ENCODE data around the gene C6orf136. TPM values are rescaled to one million over a fixed set of nuclear protein-coding genes. Genes with fewer than 3 reads are reported as not detected.

The C6orf136 gene
- total and polyA plus RNA-seq, 9 of the 15 experiments (the other 6 are each of a cell fraction or from before 2014, with no cell fraction given): 14.1 to 63.1 (median 18.4) TPM

GRCh38 chr6:30686009-30686907, 39.3 kb downstream of the C6orf136 start, which contains the start of gene PPP1R18:
Gene PPP1R18, minus strand, starts transcription at chr6:30686645. Its CDS starts 627 bp downstream, at chr6:30686018.
- WGBS (ENCODE audit: insufficient coverage, low coverage, missing lambda C conversion rate): 2% methylated on average over 27 of the region's 41 CpGs
- Histone ChIP-seq H3K36me3 (ENCODE audit: control insufficient read depth, insufficient read depth, low read length) (peaks cover 12% of the 10 kb centered on the region; the same call in 2 of the 3 replicates), H3K9ac (ENCODE audit: insufficient read depth in 1 of 2, low read depth in 2 of 2, low read length in 2 of 2) (peak within 1 kb of the TSS; percentile 84 to 95), H3K79me2 (ENCODE audit: control insufficient read depth, insufficient read depth, low read length) (peaks cover 88% of the 10 kb centered on the region), H3K9me1 (ENCODE audit: control insufficient read depth, insufficient read depth, low read length) (no peaks in the 10 kb centered on the region), H3K4me1 (replicated peaks in 1 of 2; ENCODE audit: control insufficient read depth in 2 of 2, insufficient read depth in 2 of 2, low read length in 2 of 2) (peaks cover 49 to 90% of the 10 kb centered on the region in 2 experiments), H3K27me3 (ENCODE audit: control insufficient read depth in 2 of 2, insufficient read depth in 2 of 2, low read length in 2 of 2) (no peaks in the 10 kb centered on the region), H3K4me2 (ENCODE audit: insufficient read depth, low read length) (peak within 1 kb of the TSS; percentile 97), H3K4me3 (peak within 1 kb of the TSS; percentile 81), H3K9me3 (replicated peaks; ENCODE audit: control insufficient read depth, insufficient read depth, low read depth, low read length) (no peaks in the 10 kb centered on the region), H2AFZ (ENCODE audit: low read depth, low read length) (peak within 1 kb of the TSS; percentile 81), H3K27ac (ENCODE audit: extremely low read depth, low read depth, low read length) (peak within 1 kb of the TSS; percentile 88), H4K20me1 (replicated peaks; ENCODE audit: control insufficient read depth, insufficient read depth, low read length) (no peaks in the 10 kb centered on the region)
- ChIA-PET CTCF (ENCODE audit: low intra/inter-chr PET ratio) (interaction anchor here (1.0 to 1.5 kb wide), 2 partner anchors 35 to 36 kb away, joined by 4 to 6 read pairs; no protein-coding TSS in a partner anchor), POLR2A (interaction anchor here (1.1 to 23.5 kb wide), 3 partner anchors 25 to 32 kb away, joined by 3 to 524 read pairs (median 9); partner anchors contain the start of genes MDC1 and TUBB)
- ATAC-seq: peak; percentile 48
- intact Hi-C loops (cut with micrococcal nuclease) (loop anchor here (1.0 to 10.0 kb wide), 2 partner anchors 34 to 129 kb away; partner anchors contain the start of gene TUBB), in situ Hi-C loops (cut with MboI) (no loop called here)
- BruUV-seq (replicated peaks): no TSS peak
- no peak for FAIRE-seq
- DNase-seq (ENCODE audit: extremely low read depth in 1 of 4, low spot score in 3 of 4): peak; percentile 79 to 82 (median 80)
- TF ChIP-seq CBX2 (IDR thresholded peaks at IDR 0.05; ENCODE audit: insufficient read depth, low read length, poor library complexity, severe bottlenecking): no peak
- TF ChIP-seq ZNF76 (CRISPR knock-in tag; IDR thresholded peaks at IDR 0.05; ENCODE audit: borderline replicate concordance): no peak
- no peak for TF ChIP-seq RBM14 (IDR thresholded peaks at IDR 0.05; ENCODE audit: borderline replicate concordance, insufficient read depth, low read depth, low read length)
- TF ChIP-seq MCM2 (IDR thresholded peaks at IDR 0.05; ENCODE audit: low read depth): no peak
- peak in 1 of 2 experiments; percentile 55; a peak in 1 of 4 replicates for TF ChIP-seq SRF (CRISPR knock-in tag; IDR thresholded peaks at IDR 0.05)
- TF ChIP-seq, protein P1, sequence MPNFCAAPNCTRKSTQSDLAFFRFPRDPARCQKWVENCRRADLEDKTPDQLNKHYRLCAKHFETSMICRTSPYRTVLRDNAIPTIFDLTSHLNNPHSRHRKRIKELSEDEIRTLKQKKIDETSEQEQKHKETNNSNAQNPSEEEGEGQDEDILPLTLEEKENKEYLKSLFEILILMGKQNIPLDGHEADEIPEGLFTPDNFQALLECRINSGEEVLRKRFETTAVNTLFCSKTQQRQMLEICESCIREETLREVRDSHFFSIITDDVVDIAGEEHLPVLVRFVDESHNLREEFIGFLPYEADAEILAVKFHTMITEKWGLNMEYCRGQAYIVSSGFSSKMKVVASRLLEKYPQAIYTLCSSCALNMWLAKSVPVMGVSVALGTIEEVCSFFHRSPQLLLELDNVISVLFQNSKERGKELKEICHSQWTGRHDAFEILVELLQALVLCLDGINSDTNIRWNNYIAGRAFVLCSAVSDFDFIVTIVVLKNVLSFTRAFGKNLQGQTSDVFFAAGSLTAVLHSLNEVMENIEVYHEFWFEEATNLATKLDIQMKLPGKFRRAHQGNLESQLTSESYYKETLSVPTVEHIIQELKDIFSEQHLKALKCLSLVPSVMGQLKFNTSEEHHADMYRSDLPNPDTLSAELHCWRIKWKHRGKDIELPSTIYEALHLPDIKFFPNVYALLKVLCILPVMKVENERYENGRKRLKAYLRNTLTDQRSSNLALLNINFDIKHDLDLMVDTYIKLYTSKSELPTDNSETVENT (CRISPR knock-in tag; IDR thresholded peaks at IDR 0.05): no peak
- no peak for TF ChIP-seq PRMT5 (CRISPR knock-in tag; IDR thresholded peaks at IDR 0.05)
- TF ChIP-seq, protein P2, sequence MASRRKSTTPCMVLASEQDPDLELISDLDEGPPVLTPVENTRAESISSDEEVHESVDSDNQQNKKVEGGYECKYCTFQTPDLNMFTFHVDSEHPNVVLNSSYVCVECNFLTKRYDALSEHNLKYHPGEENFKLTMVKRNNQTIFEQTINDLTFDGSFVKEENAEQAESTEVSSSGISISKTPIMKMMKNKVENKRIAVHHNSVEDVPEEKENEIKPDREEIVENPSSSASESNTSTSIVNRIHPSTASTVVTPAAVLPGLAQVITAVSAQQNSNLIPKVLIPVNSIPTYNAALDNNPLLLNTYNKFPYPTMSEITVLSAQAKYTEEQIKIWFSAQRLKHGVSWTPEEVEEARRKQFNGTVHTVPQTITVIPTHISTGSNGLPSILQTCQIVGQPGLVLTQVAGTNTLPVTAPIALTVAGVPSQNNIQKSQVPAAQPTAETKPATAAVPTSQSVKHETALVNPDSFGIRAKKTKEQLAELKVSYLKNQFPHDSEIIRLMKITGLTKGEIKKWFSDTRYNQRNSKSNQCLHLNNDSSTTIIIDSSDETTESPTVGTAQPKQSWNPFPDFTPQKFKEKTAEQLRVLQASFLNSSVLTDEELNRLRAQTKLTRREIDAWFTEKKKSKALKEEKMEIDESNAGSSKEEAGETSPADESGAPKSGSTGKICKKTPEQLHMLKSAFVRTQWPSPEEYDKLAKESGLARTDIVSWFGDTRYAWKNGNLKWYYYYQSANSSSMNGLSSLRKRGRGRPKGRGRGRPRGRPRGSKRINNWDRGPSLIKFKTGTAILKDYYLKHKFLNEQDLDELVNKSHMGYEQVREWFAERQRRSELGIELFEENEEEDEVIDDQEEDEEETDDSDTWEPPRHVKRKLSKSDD (conservative IDR thresholded peaks at IDR 0.05; ENCODE audit: low read length): no peak
- TF ChIP-seq MCM7 (IDR thresholded peaks at IDR 0.05): 0 out of 4 replicates have a peak, but pooled peaks have one; percentile 70 to 77
- TF ChIP-seq, protein P3, sequence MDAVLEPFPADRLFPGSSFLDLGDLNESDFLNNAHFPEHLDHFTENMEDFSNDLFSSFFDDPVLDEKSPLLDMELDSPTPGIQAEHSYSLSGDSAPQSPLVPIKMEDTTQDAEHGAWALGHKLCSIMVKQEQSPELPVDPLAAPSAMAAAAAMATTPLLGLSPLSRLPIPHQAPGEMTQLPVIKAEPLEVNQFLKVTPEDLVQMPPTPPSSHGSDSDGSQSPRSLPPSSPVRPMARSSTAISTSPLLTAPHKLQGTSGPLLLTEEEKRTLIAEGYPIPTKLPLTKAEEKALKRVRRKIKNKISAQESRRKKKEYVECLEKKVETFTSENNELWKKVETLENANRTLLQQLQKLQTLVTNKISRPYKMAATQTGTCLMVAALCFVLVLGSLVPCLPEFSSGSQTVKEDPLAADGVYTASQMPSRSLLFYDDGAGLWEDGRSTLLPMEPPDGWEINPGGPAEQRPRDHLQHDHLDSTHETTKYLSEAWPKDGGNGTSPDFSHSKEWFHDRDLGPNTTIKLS (IDR thresholded peaks at IDR 0.05; ENCODE audit: borderline replicate concordance, low read depth): no peak
- TF ChIP-seq PHB (CRISPR knock-in tag; IDR thresholded peaks at IDR 0.05): peak; percentile 54; the same call in 1 of the 2 replicates
- TF ChIP-seq YY1 (IDR thresholded peaks at IDR 0.05; ENCODE audit: borderline replicate concordance in 1 of 3, control insufficient read depth in 1 of 3, extremely low read depth in 1 of 3, insufficient read depth in 3 of 3, insufficient read length in 1 of 3, insufficient replicate concordance in 2 of 3, low read depth in 1 of 3, low read length in 2 of 3): no peak

Data from K562 (cell line).